GM13976 (cell line): ENCODE measurements around the gene RIN3.

Source experiments
- DNase-seq: peaks from one replicate; pipeline ENCODE4 v3.0.0; 2012; ENCODE audit warnings: low spot score
- CTCF ChIP-seq: IDR thresholded peaks from 2 replicates; pipeline ENCODE4 v1.5.1; 2012; ENCODE audit warnings: borderline replicate concordance, mild to moderate bottlenecking; ENCODE audit not compliant: insufficient read depth; ENCODE audit errors: extremely low read depth, missing control alignments, control extremely low read depth
- in situ Hi-C: fragments of 300-500 bp; cut with MboI; formaldehyde crosslinking; loops from one replicate; pipeline ENCODE4 v1.12.0; 2022; ENCODE audit warnings: low sequenced_read_pairs, mixed read lengths, inconsistent platforms; ENCODE audit not compliant: unreplicated experiment

Gene RIN3

GRCh38 chr14:92724516-92725340 is 211.1 kb downstream of the RIN3 start:
- in situ Hi-C loops, result no loop called here
- TF ChIP-seq CTCF, result no peak
- DNase-seq, result no peak

GRCh38 chr14:92726135-92726932 is 212.8 kb downstream of the RIN3 start:
- no peak for TF ChIP-seq CTCF
- in situ Hi-C loops, result no loop called here
- DNase-seq, result no peak

GRCh38 chr14:92726933-92727262 is 213.3 kb downstream of the RIN3 start:
- DNase-seq, result no peak
- in situ Hi-C loops, result no loop called here
- TF ChIP-seq CTCF, result no peak

GRCh38 chr14:92728759-92729364 is 215.3 kb downstream of the RIN3 start:
- in situ Hi-C loops, result no loop called here
- DNase-seq, result no peak
- no peak for TF ChIP-seq CTCF

- in situ Hi-C loops, result no loop called here
- DNase-seq, result peak; percentile 47
- TF ChIP-seq CTCF, result no peak
Observed at GRCh38 chr14:92729634-92730358, 216.2 kb downstream of the RIN3 start.

GRCh38 chr14:92731622-92732115 is 218.1 kb downstream of the RIN3 start:
- in situ Hi-C loops, result no loop called here
- DNase-seq, result no peak
- TF ChIP-seq CTCF, result no peak
